ENCODE results near the gene DPP10. TPM values are rescaled to one million over a fixed set of nuclear protein-coding genes. Genes with fewer than 3 reads are reported as not detected.

The DPP10 gene
- total and polyA plus RNA-seq, 4 donors, result 0.04 to 4.1 (median 0.48) TPM

GRCh38 chr2:115057473-115057872 lies 615.0 kb downstream of the DPP10 start:
- Histone ChIP-seq H3K36me3 (ENCODE audit: control insufficient read depth in 4 of 4, insufficient read depth in 3 of 4, low read depth in 1 of 4, low read length in 3 of 4) (no peaks in the 10 kb centered on the region), H3K9ac (ENCODE audit: low read depth in 1 of 2, low read length in 2 of 2) (no peak overlapping the region), H3K27ac (ENCODE audit: low read depth in 1 of 2, low read length in 2 of 2) (no peak overlapping the region), H3K4me1 (ENCODE audit: control insufficient read depth in 4 of 4, insufficient read depth in 4 of 4, low read length in 3 of 4) (no peaks in the 10 kb centered on the region), H3K4me3 (ENCODE audit: low read depth in 1 of 3, low read length in 3 of 3) (no peak overlapping the region), H3K9me3 (ENCODE audit: control insufficient read depth in 4 of 4, low read length in 3 of 4) (peaks cover 0 to 3% (median under 1%) of the 10 kb centered on the region in 4 donors), H3K27me3 (ENCODE audit: control insufficient read depth in 4 of 4, insufficient read depth in 4 of 4, low read length in 3 of 4) (no peaks in the 10 kb centered on the region)
- WGBS, result 35% methylated on average over 2 of the region's 2 CpGs
- no peak for DNase-seq (ENCODE audit: low spot score)
- TF ChIP-seq REST (IDR thresholded peaks at IDR 0.05), result no peak
- no peak for TF ChIP-seq JUND (IDR thresholded peaks at IDR 0.05)
- TF ChIP-seq HNF4A (conservative IDR thresholded peaks at IDR 0.05), result no peak
- TF ChIP-seq FOXA2 (IDR thresholded peaks at IDR 0.05), result no peak

GRCh38 chr2:115070002-115070401 lies 627.6 kb downstream of the DPP10 start:
- no peak for TF ChIP-seq RXRA (IDR thresholded peaks at IDR 0.05)
- no peak for TF ChIP-seq TAF1 (conservative IDR thresholded peaks at IDR 0.05)
- no peak for TF ChIP-seq FOXA2 (IDR thresholded peaks at IDR 0.05)
- TF ChIP-seq NR2F2 (IDR thresholded peaks at IDR 0.05), result no peak
- TF ChIP-seq EGR1 (IDR thresholded peaks at IDR 0.05; ENCODE audit: low read depth in 2 of 2), result no peak
- TF ChIP-seq JUND (IDR thresholded peaks at IDR 0.05), result no peak
- TF ChIP-seq HNF4G (IDR thresholded peaks at IDR 0.05), result no peak
- TF ChIP-seq MAX (IDR thresholded peaks at IDR 0.05), result no peak
- TF ChIP-seq HNF4A (conservative IDR thresholded peaks at IDR 0.05), result no peak
- no peaks in the 10 kb centered on the region for H3K4me1 ChIP-seq (ENCODE audit: control insufficient read depth in 4 of 4, insufficient read depth in 4 of 4, low read length in 3 of 4)
- no peak overlapping the region for H3K27ac ChIP-seq (ENCODE audit: low read depth in 1 of 2, low read length in 2 of 2)
- H3K9me3 ChIP-seq (ENCODE audit: control insufficient read depth in 4 of 4, low read length in 3 of 4), result no peaks in the 10 kb centered on the region
- no peaks in the 10 kb centered on the region for H3K27me3 ChIP-seq (ENCODE audit: control insufficient read depth in 4 of 4, insufficient read depth in 4 of 4, low read length in 3 of 4)
- no peak overlapping the region for H3K4me3 ChIP-seq (ENCODE audit: low read depth in 1 of 3, low read length in 3 of 3)
- no peak overlapping the region for H3K9ac ChIP-seq (ENCODE audit: low read depth in 1 of 2, low read length in 2 of 2)
- no peak for DNase-seq (ENCODE audit: low spot score)
- no peaks in the 10 kb centered on the region for H3K36me3 ChIP-seq (ENCODE audit: control insufficient read depth in 4 of 4, insufficient read depth in 3 of 4, low read depth in 1 of 4, low read length in 3 of 4)

- no peak for DNase-seq (ENCODE audit: low spot score)
- Histone ChIP-seq H3K27ac (ENCODE audit: low read depth in 1 of 2, low read length in 2 of 2) (no peak overlapping the region), H3K27me3 (ENCODE audit: control insufficient read depth in 4 of 4, insufficient read depth in 4 of 4, low read length in 3 of 4) (no peaks in the 10 kb centered on the region), H3K4me3 (ENCODE audit: low read depth in 1 of 3, low read length in 3 of 3) (no peak overlapping the region), H3K4me1 (ENCODE audit: control insufficient read depth in 4 of 4, insufficient read depth in 4 of 4, low read length in 3 of 4) (no peaks in the 10 kb centered on the region), H3K9ac (ENCODE audit: low read depth in 1 of 2, low read length in 2 of 2) (no peak overlapping the region), H3K36me3 (ENCODE audit: control insufficient read depth in 4 of 4, insufficient read depth in 3 of 4, low read depth in 1 of 4, low read length in 3 of 4) (no peaks in the 10 kb centered on the region), H3K9me3 (ENCODE audit: control insufficient read depth in 4 of 4, low read length in 3 of 4) (no peaks in the 10 kb centered on the region)
- 74% methylated on average over 4 of the region's 4 CpGs for WGBS
- TF ChIP-seq CTCF (IDR thresholded peaks at IDR 0.05; ENCODE audit: low read depth, low read length, missing input control), result no peak
- TF ChIP-seq FOXA2 (IDR thresholded peaks at IDR 0.05), result no peak
- no peak for TF ChIP-seq RXRA (IDR thresholded peaks at IDR 0.05)
- no peak for TF ChIP-seq HNF4A (conservative IDR thresholded peaks at IDR 0.05)
- TF ChIP-seq HNF4G (IDR thresholded peaks at IDR 0.05), result no peak
- TF ChIP-seq REST (IDR thresholded peaks at IDR 0.05), result no peak
- no peak for TF ChIP-seq FOXA1 (IDR thresholded peaks at IDR 0.05)
- no peak for TF ChIP-seq TAF1 (conservative IDR thresholded peaks at IDR 0.05)
- no peak for TF ChIP-seq EGR1 (IDR thresholded peaks at IDR 0.05; ENCODE audit: low read depth in 2 of 2)
- TF ChIP-seq NR2F2 (IDR thresholded peaks at IDR 0.05), result no peak
- TF ChIP-seq MAX (IDR thresholded peaks at IDR 0.05), result no peak
- TF ChIP-seq ATF3 (IDR thresholded peaks at IDR 0.05), result no peak
- no peak for TF ChIP-seq ZBTB33 (IDR thresholded peaks at IDR 0.05)
- TF ChIP-seq JUND (IDR thresholded peaks at IDR 0.05), result no peak
- no peak for TF ChIP-seq SP1 (IDR thresholded peaks at IDR 0.05)
Observed at GRCh38 chr2:115071534-115071933, 629.1 kb downstream of the DPP10 start.

Measured in liver (tissue), 9 donors.